Heart left ventricle (tissue), 16 donors: Measurements from ENCODE around the gene PLXNB3. TPM values are rescaled to one million over a fixed set of nuclear protein-coding genes. Genes with fewer than 3 reads are reported as not detected.
A peak's percentile ranks its signal among the peaks of the same experiment; 100 is the strongest.
"Not testable (repeated sequence)": the region's sequence is repeated elsewhere in the genome, so short reads cannot be mapped to it uniquely, and the experiment has no call there.

Experiments
- ATAC-seq, 4 donors: fragments of 200-7000 bp; cut with Tn5 transposase; one replicate each; pipeline ENCODE4 v1.9.1; 2020 to 2022; ENCODE audit warnings: moderate library complexity in 4 of 4, mild to moderate bottlenecking in 3 of 4, moderate number of reproducible peaks in 1 of 4
- DNase-seq, 5 donors: peaks; one replicate each; pipeline ENCODE4 v3.0.0-alpha.2; 2020
- H3K27ac ChIP-seq, 12 donors: fragments of 200-600 bp; sonication (generic) in 4 of 12; one replicate each; pipeline versions ENCODE4 v1.5.0 to v1.8.0; 2016 to 2022; ENCODE audit warnings: mild to moderate bottlenecking in 2 of 12
- H3K27me3 ChIP-seq, 9 donors: fragments of 200-600 bp; sonication (generic) in 2 of 9; one replicate each; pipeline versions ENCODE4 v1.5.1 to v1.8.0; 2016 to 2022; ENCODE audit warnings: mild to moderate bottlenecking in 3 of 9
- H3K36me3 ChIP-seq, 9 donors: fragments of 200-600 bp; sonication (generic) in 2 of 9; one replicate each; pipeline versions ENCODE4 v1.5.0 to v1.8.0; 2018 to 2022; ENCODE audit warnings: mild to moderate bottlenecking in 2 of 9
- H3K4me1 ChIP-seq, 12 donors: fragments of 200-600 bp; sonication (generic) in 4 of 12; one replicate each; pipeline versions ENCODE4 v1.5.0 to v1.8.0; 2016 to 2022; ENCODE audit warnings: mild to moderate bottlenecking in 3 of 12
- H3K4me3 ChIP-seq, 12 donors: fragments of 200-600 bp; sonication (generic) in 4 of 12; one replicate each; pipeline versions ENCODE4 v1.5.0 to v1.8.0; 2017 to 2022; ENCODE audit warnings: mild to moderate bottlenecking in 9 of 12, moderate library complexity in 4 of 12
- H3K9me3 ChIP-seq, 12 donors: fragments of 200-600 bp; sonication (generic) in 4 of 12; one replicate each; pipeline versions ENCODE4 v1.5.0 to v1.8.0; 2016 to 2022; ENCODE audit warnings: mild to moderate bottlenecking in 1 of 12
- POLR2A ChIP-seq, 2 donors: fragments of 450-650 bp; IDR thresholded peaks; one replicate each; pipeline ENCODE4 v1.6.1; 2017; ENCODE audit warnings: antibody characterized with exemption in 2 of 2, mild to moderate bottlenecking in 2 of 2, moderate library complexity in 2 of 2
- WGBS, 4 donors: extraction: QIAGEN DNeasy Blood & Tissue Kit in 2 of 4; methylation state at CpG; one replicate each; pipeline versions ENCODE4 v1.1.5 to v1.1.7; 2013 to 2018; 5-methylcytosine and 5-hydroxymethylcytosine counted together
- intact Hi-C, 10 donors: fragments of 100-400 bp; cut with DNase I; formaldehyde crosslinking; loops; one replicate each; pipeline versions ENCODE4 v1.11.1 to v1.14.2; 2022
- polyA plus RNA-seq, 2 donors: library from polyadenylated mRNA; stranded (reverse); fragments of 200-250 nt; gene quantifications; one replicate each; pipeline ENCODE4 v1.2.3, GENCODE V29; 2013
- total RNA-seq, 9 donors: library from RNA; depleted of rRNA in 2 of 9; stranded (reverse); fragments of >200 nt in 2 of 9; fragmentation: NEBNext Ultra II Directional in 3 of 9; extraction: Animal tissue kit (Norgen Biotek cat#: 25700) in 3 of 9; gene quantifications; one replicate each; pipeline versions ENCODE4 v1.1.0 to v1.2.4, GENCODE V29; 2016 to 2023
- TF ChIP-seq, protein P1 (sequence below), 12 donors: fragments of 200-600 bp; sonication (generic) in 4 of 12; IDR thresholded peaks; one replicate each; pipeline versions ENCODE4 v1.5.0 to v1.8.0; 2018 to 2022; ENCODE audit warnings: antibody characterized with exemption in 12 of 12, mild to moderate bottlenecking in 5 of 12
- donor health status: ischemic (EF 13 %, LVEDD 7.1; RV severe dilation, severe dysfunction).
- donor health status: healthy with polysubstance abuse.
- donor health status: DM: no; HTN: yes; CAD: no.
- donor health status: DM: no; HTN: no; CAD: no.
- donor health status: ischemic (EF 25% LVEDD 6.9; RV normal size, moderate dysfunction).
- donor health status: ischemic (EF 25% LVEDD 5.7; RV mildly dilated, moderate dysfunction).
- donor health status: healthy.
- donor health status: DM: yes; HTN: yes; CAD: no.
- donor health status: ischemic (EF 35%, LVEDD 5.7; RV mildly dilated, moderate dysfunction).
- donor health status: nonischemic (EF 11% LVEDD 7.7; RV severe dilation, severe dysfunction).
- donor health status: DM: yes; HTN: yes; CAD: no.
- donor health status: PGD.
- donor health status: ischemic (EF 29% LVEDD 5.4; RV normal size, mild dysfunction).
- donor health status: nonischemic (EF 23%, LVEDD 6.1; RV moderate dilation, normal function).

PLXNB3 gene
- total and polyA plus RNA-seq, 11 donors: 0.51 to 8.6 (median 2.8) TPM

DNA sequence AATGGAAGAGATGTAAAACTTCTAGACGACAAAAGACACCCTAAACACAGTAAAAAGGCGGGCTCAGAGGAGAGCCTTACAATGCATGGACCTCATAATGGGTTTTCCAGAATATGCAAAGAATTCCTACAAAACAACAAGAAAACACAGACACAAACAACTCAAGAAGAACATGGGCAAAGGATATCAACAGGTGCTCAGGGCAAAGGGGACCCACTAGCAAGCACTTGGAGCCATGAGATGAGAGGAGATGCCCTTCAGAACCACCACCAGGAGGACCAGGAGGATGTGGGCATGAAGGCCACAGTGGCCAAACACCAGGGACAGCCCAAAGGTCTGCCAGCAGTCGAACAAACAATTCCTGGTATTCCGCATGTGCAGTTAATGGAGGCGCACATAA, 49.1 kb downstream of the PLXNB3 start:
- peaks cover 0 to 13% (median 0%) of the 10 kb centered on the region in 9 donors for H3K27me3 ChIP-seq
- H3K27ac ChIP-seq: no peak overlapping the region
- WGBS, 4 donors: 81 to 95% (median 90%) methylated on average over 5 of the region's 5 CpGs
- no peak overlapping the region for H3K4me3 ChIP-seq
- TF ChIP-seq, protein P1, sequence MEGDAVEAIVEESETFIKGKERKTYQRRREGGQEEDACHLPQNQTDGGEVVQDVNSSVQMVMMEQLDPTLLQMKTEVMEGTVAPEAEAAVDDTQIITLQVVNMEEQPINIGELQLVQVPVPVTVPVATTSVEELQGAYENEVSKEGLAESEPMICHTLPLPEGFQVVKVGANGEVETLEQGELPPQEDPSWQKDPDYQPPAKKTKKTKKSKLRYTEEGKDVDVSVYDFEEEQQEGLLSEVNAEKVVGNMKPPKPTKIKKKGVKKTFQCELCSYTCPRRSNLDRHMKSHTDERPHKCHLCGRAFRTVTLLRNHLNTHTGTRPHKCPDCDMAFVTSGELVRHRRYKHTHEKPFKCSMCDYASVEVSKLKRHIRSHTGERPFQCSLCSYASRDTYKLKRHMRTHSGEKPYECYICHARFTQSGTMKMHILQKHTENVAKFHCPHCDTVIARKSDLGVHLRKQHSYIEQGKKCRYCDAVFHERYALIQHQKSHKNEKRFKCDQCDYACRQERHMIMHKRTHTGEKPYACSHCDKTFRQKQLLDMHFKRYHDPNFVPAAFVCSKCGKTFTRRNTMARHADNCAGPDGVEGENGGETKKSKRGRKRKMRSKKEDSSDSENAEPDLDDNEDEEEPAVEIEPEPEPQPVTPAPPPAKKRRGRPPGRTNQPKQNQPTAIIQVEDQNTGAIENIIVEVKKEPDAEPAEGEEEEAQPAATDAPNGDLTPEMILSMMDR (IDR thresholded peaks at IDR 0.05): no peak
- no peak for TF ChIP-seq POLR2A (IDR thresholded peaks at IDR 0.05)
- no peaks in the 10 kb centered on the region for H3K36me3 ChIP-seq
- no peaks in the 10 kb centered on the region for H3K9me3 ChIP-seq
- no peaks in the 10 kb centered on the region for H3K4me1 ChIP-seq
- ATAC-seq (no peak), DNase-seq (no peak)
- intact Hi-C loops: no loop called here

DNA sequence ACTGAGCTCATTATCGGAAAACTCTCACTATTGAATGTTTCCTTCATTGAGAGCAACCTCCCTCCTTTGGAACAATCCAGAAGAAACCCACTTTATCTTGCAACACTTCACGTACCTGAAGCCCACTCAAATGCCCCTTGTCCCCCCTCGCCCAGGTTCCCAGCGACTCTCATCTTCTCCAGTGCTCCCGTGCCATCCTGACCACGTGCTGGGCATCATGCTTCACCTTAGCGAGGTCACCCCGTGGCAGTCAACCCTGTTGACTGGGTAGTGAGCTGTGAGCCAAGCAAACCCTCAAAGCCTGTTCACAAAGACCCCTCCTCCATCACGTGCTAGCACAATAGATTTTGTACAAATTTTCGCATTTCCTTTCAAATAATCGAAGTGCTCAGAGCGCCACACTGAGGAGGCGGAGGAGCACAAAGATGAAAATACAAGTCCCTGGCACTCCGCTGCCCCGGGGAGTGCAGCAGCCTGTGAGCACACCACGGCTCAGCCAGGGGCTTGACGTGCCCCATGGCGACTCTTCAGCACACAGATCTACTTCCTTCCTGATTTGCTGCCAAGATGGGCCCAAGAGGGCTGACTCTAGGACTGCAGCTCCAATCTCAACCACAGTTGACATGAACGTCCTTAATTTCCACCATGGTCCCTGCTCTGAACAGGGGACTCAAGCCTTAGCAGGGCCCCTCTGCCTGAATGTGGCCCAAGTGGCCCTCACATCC, 50.7 kb downstream of the PLXNB3 start:
- WGBS, 4 donors: 72 to 78% (median 74%) methylated on average over 19 of the region's 19 CpGs
- Histone ChIP-seq H3K36me3 (no peaks in the 10 kb centered on the region), H3K9me3 (no peaks in the 10 kb centered on the region), H3K27ac (no peak overlapping the region), H3K4me3 (no peak overlapping the region), H3K4me1 (peaks cover 0 to 7% (median 0%) of the 10 kb centered on the region in 12 donors), H3K27me3 (peaks cover 0 to 29% (median 0%) of the 10 kb centered on the region in 9 donors)
- TF ChIP-seq, protein P1 (IDR thresholded peaks at IDR 0.05): no peak
- TF ChIP-seq POLR2A (IDR thresholded peaks at IDR 0.05): no peak
- ATAC-seq (no peak), DNase-seq (peak in 1 of 5 donors; percentile 11)
- intact Hi-C loops: no loop called here

DNA sequence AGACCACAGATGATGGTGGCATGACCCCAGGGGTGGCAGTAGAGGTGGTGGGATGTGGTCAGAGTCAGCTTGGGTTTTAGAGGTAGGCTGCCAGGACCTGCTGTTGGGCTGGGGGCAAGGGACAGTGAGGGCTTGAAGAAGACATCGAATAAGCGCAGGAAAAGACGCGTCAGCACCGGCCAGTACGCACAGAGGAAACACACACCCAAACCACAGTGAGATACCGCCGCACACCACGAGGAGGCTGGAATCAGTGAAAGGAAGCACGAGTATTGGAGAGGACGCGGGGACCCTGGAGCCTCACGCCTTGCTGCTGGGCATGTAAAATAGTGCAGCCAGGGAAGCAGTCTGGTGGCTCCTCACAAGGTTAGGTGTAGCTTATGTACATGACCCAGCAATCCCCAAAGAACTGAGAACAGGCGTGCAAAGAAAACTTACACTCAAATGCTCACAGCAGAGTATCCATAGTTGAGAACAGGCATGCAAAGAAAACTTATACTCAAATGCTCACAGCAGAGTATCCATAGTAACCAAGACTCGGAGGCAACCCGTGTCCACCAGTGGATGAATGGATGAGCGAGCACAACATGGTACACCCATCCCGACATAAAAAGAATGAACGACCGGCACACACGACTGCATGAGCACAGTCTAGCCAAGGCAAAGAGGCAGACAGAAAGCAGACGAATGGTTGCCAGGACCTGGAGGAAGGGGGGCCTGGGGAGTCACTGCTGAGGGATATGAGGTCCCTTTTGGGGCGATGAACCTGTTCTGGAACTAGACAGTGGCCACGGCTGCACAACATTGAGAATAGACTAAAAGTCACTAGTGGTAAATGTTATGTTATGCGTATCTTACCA, 53.0 kb downstream of the PLXNB3 start:
- intact Hi-C loops: no loop called here
- Histone ChIP-seq H3K4me3 (no peak overlapping the region), H3K36me3 (no peaks in the 10 kb centered on the region), H3K4me1 (peaks cover 0 to 7% (median 0%) of the 10 kb centered on the region in 12 donors), H3K27ac (no peak overlapping the region), H3K27me3 (peaks cover 0 to 43% (median 0%) of the 10 kb centered on the region in 9 donors), H3K9me3 (no peaks in the 10 kb centered on the region)
- WGBS, 4 donors: 67 to 85% (median 77%) methylated on average over 25 of the region's 25 CpGs
- ATAC-seq (peak in 1 of 4 donors; percentile 42), DNase-seq (no peak)
- TF ChIP-seq, protein P1 (IDR thresholded peaks at IDR 0.05): no peak
- TF ChIP-seq POLR2A (IDR thresholded peaks at IDR 0.05): no peak

DNA sequence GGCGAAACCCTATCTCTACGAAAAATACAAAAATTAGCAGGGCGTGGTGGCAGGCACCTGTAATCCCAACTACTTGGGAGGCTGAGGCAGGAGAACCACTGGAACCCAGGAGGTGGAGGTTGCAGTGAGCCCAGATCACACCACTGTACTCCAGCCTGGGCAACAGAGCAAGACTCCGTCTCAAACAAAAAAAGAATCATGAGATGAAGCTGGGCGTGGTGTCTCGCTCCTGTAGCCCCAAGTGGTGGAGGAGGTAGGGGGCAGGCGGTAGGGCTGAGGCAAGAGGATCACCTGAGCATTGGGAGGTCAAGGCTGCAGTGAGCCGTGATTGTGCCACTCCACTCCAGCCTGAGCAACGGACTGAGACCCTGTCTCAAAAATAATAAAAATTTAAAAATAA, 54.0 kb downstream of the PLXNB3 start:
- ATAC-seq, H3K9me3 ChIP-seq, H3K27ac ChIP-seq, DNase-seq, intact Hi-C loops, H3K4me1 ChIP-seq, H3K4me3 ChIP-seq, H3K36me3 ChIP-seq: not testable (repeated sequence)
- H3K27me3 ChIP-seq: peaks cover 0 to 47% (median 0%) of the 10 kb centered on the region in 9 donors
- 86 to 96% (median 91%) methylated on average over 9 of the region's 9 CpGs for WGBS, 4 donors
